Heart right ventricle (tissue), 16 donors: ENCODE results near the gene VWA7. TPM values are rescaled to one million over a fixed set of nuclear protein-coding genes. Genes with fewer than 3 reads are reported as not detected.

Source experiments
- ATAC-seq, 8 donors: fragments of 200-7000 bp; cut with Tn5 transposase; one replicate each; pipeline ENCODE4 v1.9.1; 2020; ENCODE audit warnings: mild to moderate bottlenecking in 8 of 8, moderate library complexity in 8 of 8, moderate number of reproducible peaks in 1 of 8
- DNase-seq, 2 donors: peaks; one replicate each; pipeline ENCODE4 v3.0.0-alpha.2; 2020
- H3K27ac ChIP-seq, 10 donors: fragments of 200-600 bp; sonication (generic) in 2 of 10; one replicate each; pipeline versions ENCODE4 v1.5.0 to v1.8.0; 2020 to 2022; ENCODE audit warnings: mild to moderate bottlenecking in 3 of 10
- H3K27me3 ChIP-seq, 7 donors: fragments of 200-600 bp; one replicate each; pipeline ENCODE4 v1.8.0; 2021 to 2022; ENCODE audit warnings: mild to moderate bottlenecking in 2 of 7
- H3K36me3 ChIP-seq, 9 donors: fragments of 200-600 bp; sonication (generic) in 1 of 9; one replicate each; pipeline versions ENCODE4 v1.5.0 to v1.8.0; 2020 to 2022; ENCODE audit warnings: mild to moderate bottlenecking in 2 of 9
- H3K4me1 ChIP-seq, 9 donors: fragments of 200-600 bp; sonication (generic) in 1 of 9; one replicate each; pipeline versions ENCODE4 v1.5.0 to v1.8.0; 2020 to 2022; ENCODE audit warnings: mild to moderate bottlenecking in 4 of 9
- H3K4me3 ChIP-seq, 10 donors: fragments of 200-600 bp; sonication (generic) in 2 of 10; one replicate each; pipeline versions ENCODE4 v1.5.0 to v1.8.0; 2020 to 2022; ENCODE audit warnings: mild to moderate bottlenecking in 7 of 10, moderate library complexity in 2 of 10
- H3K9me3 ChIP-seq, 11 donors: fragments of 200-600 bp in 10 of 11; sonication (generic) in 2 of 11; one replicate each; pipeline versions ENCODE4 v1.5.0 to v1.8.0; 2013 to 2022; ENCODE audit warnings: mild to moderate bottlenecking in 2 of 11, control low read depth in 1 of 11, moderate library complexity in 1 of 11
- CTCF ChIP-seq, 9 donors: fragments of 200-600 bp; sonication (generic) in 2 of 9; IDR thresholded peaks; one replicate each; pipeline versions ENCODE4 v1.5.0 to v1.8.0; 2021 to 2022; ENCODE audit warnings: antibody characterized with exemption in 9 of 9, mild to moderate bottlenecking in 5 of 9, moderate library complexity in 1 of 9
- WGBS, 2 donors: extraction: QIAGEN DNeasy Blood & Tissue Kit; methylation state at CpG; one replicate each; pipeline ENCODE4 v1.1.7; 2013; ENCODE audit warnings: inconsistent platforms in 1 of 2; 5-methylcytosine and 5-hydroxymethylcytosine counted together
- intact Hi-C, 10 donors: fragments of 100-400 bp; cut with DNase I; formaldehyde crosslinking; loops; one replicate each; pipeline versions ENCODE4 v1.11.1 to v1.14.2; 2022
- polyA plus RNA-seq, 2 donors: library from polyadenylated mRNA; stranded (reverse); fragments of 200-250 nt; gene quantifications; one replicate each; pipeline ENCODE4 v1.2.3, GENCODE V29; 2013
- total RNA-seq, 10 donors: library from RNA; stranded (reverse); fragmentation: NEBNext Ultra II Directional in 3 of 10; extraction: Animal tissue kit (Norgen Biotek cat#: 25700) in 3 of 10; gene quantifications; one replicate each; pipeline versions ENCODE4 v1.2.1 to v1.2.4, GENCODE V29; 2021 to 2023
- donor health status: Arrhythmogenic right ventricular cardiomyopathy.
- donor health status: ischemic (EF 13 %, LVEDD 7.1; RV severe dilation, severe dysfunction).
- donor health status: healthy with polysubstance abuse.
- donor health status: DM: no; HTN: yes; CAD: no.
- donor health status: DM: no; HTN: no; CAD: no.
- donor health status: ischemic (EF 25% LVEDD 6.9; RV normal size, moderate dysfunction).
- donor health status: ischemic (EF 25% LVEDD 5.7; RV mildly dilated, moderate dysfunction).
- donor health status: healthy.
- donor health status: DM: yes; HTN: yes; CAD: no.
- donor health status: Ischemic cardiomyopathy.
- donor health status: ischemic (EF 35%, LVEDD 5.7; RV mildly dilated, moderate dysfunction).
- donor health status: nonischemic (EF 11% LVEDD 7.7; RV severe dilation, severe dysfunction).
- donor health status: DM: yes; HTN: yes; CAD: no.
- donor health status: PGD.
- donor health status: ischemic (EF 29% LVEDD 5.4; RV normal size, mild dysfunction).
- donor health status: nonischemic (EF 23%, LVEDD 6.1; RV moderate dilation, normal function).

Gene VWA7
- total and polyA plus RNA-seq, 12 donors = 2.2 to 28.3 (median 17.3) TPM

DNA sequence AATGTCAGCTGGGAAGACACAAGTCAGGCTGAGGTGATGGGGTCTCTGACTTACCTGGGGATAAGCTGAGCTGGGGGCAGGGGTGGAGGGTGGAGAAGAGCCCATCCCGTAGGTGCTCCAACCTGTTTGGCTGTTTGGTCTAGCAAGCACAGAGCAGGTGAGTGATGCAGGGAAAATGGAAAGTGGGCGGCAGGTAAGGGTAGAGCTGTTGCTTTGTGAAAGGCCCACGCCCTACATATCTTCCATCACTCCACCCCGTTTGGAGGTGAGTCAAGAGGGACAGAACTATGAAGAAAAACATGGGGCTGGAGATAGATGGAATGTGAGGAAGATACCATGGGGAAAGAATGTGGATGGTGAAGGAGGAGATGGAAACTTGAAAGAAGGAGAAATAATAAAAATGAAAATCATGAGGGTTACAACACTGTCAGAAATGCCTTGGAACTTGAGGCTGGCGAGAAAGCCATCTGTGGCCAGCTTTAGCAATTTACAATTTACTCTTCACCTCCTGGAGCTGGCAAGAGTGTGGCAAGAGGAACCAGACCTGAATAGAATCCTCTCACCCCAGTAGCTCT lies 56.8 kb downstream of the VWA7 start:
- ATAC-seq = no peak
- WGBS, 2 donors = 86 to 89% methylated on average over 5 of the region's 5 CpGs
- H3K4me3 ChIP-seq = no peak overlapping the region
- peaks cover 0 to 5% (median 0%) of the 10 kb centered on the region in 9 donors for H3K36me3 ChIP-seq
- no peak for TF ChIP-seq CTCF (IDR thresholded peaks at IDR 0.05)
- H3K27me3 ChIP-seq = no peaks in the 10 kb centered on the region
- intact Hi-C loops = no loop called here
- peaks cover 0 to 8% (median 0%) of the 10 kb centered on the region in 9 donors for H3K4me1 ChIP-seq
- no peak for DNase-seq
- H3K9me3 ChIP-seq = no peaks in the 10 kb centered on the region
- no peak overlapping the region for H3K27ac ChIP-seq

GRCh38 chr6:31719001-31719400 lies 58.1 kb downstream of the VWA7 start:
- WGBS, 2 donors = 85 to 92% methylated on average over 6 of the region's 6 CpGs
- ATAC-seq = no peak
- Histone ChIP-seq H3K4me1 (peaks cover 0 to 6% (median 0%) of the 10 kb centered on the region in 9 donors), H3K9me3 (no peaks in the 10 kb centered on the region), H3K36me3 (no peaks in the 10 kb centered on the region), H3K27me3 (no peaks in the 10 kb centered on the region), H3K4me3 (no peak overlapping the region), H3K27ac (no peak overlapping the region)
- TF ChIP-seq CTCF (IDR thresholded peaks at IDR 0.05) = no peak
- DNase-seq = no peak
- intact Hi-C loops = no loop called here

- no peak overlapping the region for H3K4me3 ChIP-seq
- H3K27ac ChIP-seq = no peak overlapping the region
- intact Hi-C loops = no loop called here
- H3K9me3 ChIP-seq = no peaks in the 10 kb centered on the region
- no peaks in the 10 kb centered on the region for H3K27me3 ChIP-seq
- no peak for TF ChIP-seq CTCF (IDR thresholded peaks at IDR 0.05)
- ATAC-seq (no peak), DNase-seq (no peak)
- WGBS, 2 donors = 88 to 94% methylated on average over 1 of the region's 1 CpG
- H3K4me1 ChIP-seq = no peaks in the 10 kb centered on the region
- no peaks in the 10 kb centered on the region for H3K36me3 ChIP-seq
Measured at GRCh38 chr6:31718265-31718664, 58.9 kb downstream of the VWA7 start.

- Histone ChIP-seq H3K27ac (no peak overlapping the region), H3K4me1 (no peaks in the 10 kb centered on the region), H3K36me3 (no peaks in the 10 kb centered on the region), H3K27me3 (no peaks in the 10 kb centered on the region), H3K4me3 (no peak overlapping the region), H3K9me3 (no peaks in the 10 kb centered on the region)
- no peak for ATAC-seq
- DNase-seq = no peak
- intact Hi-C loops = no loop called here
- no peak for TF ChIP-seq CTCF (IDR thresholded peaks at IDR 0.05)
- WGBS, 2 donors = 67 to 70% methylated on average over 10 of the region's 10 CpGs
Measured at GRCh38 chr6:31717499-31718222, 59.5 kb downstream of the VWA7 start.

Other genes starting within 250 kb of the VWA7 start
Only the 30 nearest of the 43 such genes appear.
- gene AIF1, start 162.1 kb downstream of the VWA7 start, total RNA-seq = 10 to 100 TPM in 3 of 10 donors, 1 to 10 TPM in 7; 2.8 to 62.1 (median 6.2) TPM
- gene AIF1, start 162.1 kb downstream of the VWA7 start, polyA plus RNA-seq = 10 to 100 TPM; 18.2 to 20.2 TPM
- gene PRRC2A, start 156.6 kb downstream of the VWA7 start, total RNA-seq = 100 to 1,000 TPM in 4 of 10 donors, 10 to 100 TPM in 6; 83.9 to 105 (median 98.9) TPM
- gene PRRC2A, start 156.6 kb downstream of the VWA7 start, polyA plus RNA-seq = 100 to 1,000 TPM in 1 of 2 donors, 10 to 100 TPM in 1; 93.4 to 179 TPM
- gene BAG6, start 124.7 kb downstream of the VWA7 start, total RNA-seq = 100 to 1,000 TPM; 262 to 347 (median 300) TPM
- gene BAG6, start 124.7 kb downstream of the VWA7 start, polyA plus RNA-seq = 100 to 1,000 TPM; 311 to 522 TPM
- 1 to 10 TPM; 1.8 to 3.9 (median 2.5) TPM for gene APOM, start 121.4 kb downstream of the VWA7 start, total RNA-seq
- 1 to 10 TPM; 3.2 to 7.4 TPM for gene APOM, start 121.4 kb downstream of the VWA7 start, polyA plus RNA-seq
- gene C6orf47, start 116.5 kb downstream of the VWA7 start, total RNA-seq = 10 to 100 TPM; 15.9 to 23.3 (median 18.0) TPM
- gene C6orf47, start 116.5 kb downstream of the VWA7 start, polyA plus RNA-seq = 10 to 100 TPM; 18.5 to 22.2 TPM
- gene GPANK1, start 112.3 kb downstream of the VWA7 start, total RNA-seq = 10 to 100 TPM; 14.5 to 23.8 (median 18.3) TPM
- 10 to 100 TPM; 15.4 to 17.8 TPM for gene GPANK1, start 112.3 kb downstream of the VWA7 start, polyA plus RNA-seq
- 100 to 1,000 TPM; 101 to 153 (median 115) TPM for gene CSNK2B, start 111.2 kb downstream of the VWA7 start, total RNA-seq
- gene CSNK2B, start 111.2 kb downstream of the VWA7 start, polyA plus RNA-seq = 100 to 1,000 TPM; 109 to 199 TPM
- 1 to 10 TPM; 2.4 to 6.7 (median 3.8) TPM for gene LY6G5B, start 107.4 kb downstream of the VWA7 start, total RNA-seq
- gene LY6G5B, start 107.4 kb downstream of the VWA7 start, polyA plus RNA-seq = 1 to 10 TPM; 3.6 to 7.3 TPM
- 1 to 10 TPM; 1.2 to 3.5 (median 1.9) TPM for gene LY6G5C, start 96.3 kb downstream of the VWA7 start, total RNA-seq
- 1 to 10 TPM; 2.0 to 2.6 TPM for gene LY6G5C, start 96.3 kb downstream of the VWA7 start, polyA plus RNA-seq
- gene ABHD16A, start 74.0 kb downstream of the VWA7 start, total RNA-seq = 10 to 100 TPM; 24.3 to 40.3 (median 28.7) TPM
- gene ABHD16A, start 74.0 kb downstream of the VWA7 start, polyA plus RNA-seq = 10 to 100 TPM; 28.0 to 45.2 TPM
- gene LY6G6F, start 70.5 kb downstream of the VWA7 start, total RNA-seq = not detected
- not detected for gene LY6G6F, start 70.5 kb downstream of the VWA7 start, polyA plus RNA-seq
- not detected for gene LY6G6D, start 62.0 kb downstream of the VWA7 start, total RNA-seq
- not detected for gene LY6G6D, start 62.0 kb downstream of the VWA7 start, polyA plus RNA-seq
- not detected for gene LY6G6C, start 55.6 kb downstream of the VWA7 start, total RNA-seq
- not detected for gene LY6G6C, start 55.6 kb downstream of the VWA7 start, polyA plus RNA-seq
- gene MPIG6B, start 54.0 kb downstream of the VWA7 start, total RNA-seq = under 1 TPM in 7 of 10 donors, not detected in 3; 0.11 to 0.97 (median 0.27) TPM
- gene MPIG6B, start 54.0 kb downstream of the VWA7 start, polyA plus RNA-seq = under 1 TPM; 0.13 to 0.37 TPM
- 10 to 100 TPM; 35.2 to 61.6 (median 51.5) TPM for gene DDAH2, start 48.0 kb downstream of the VWA7 start, total RNA-seq
- gene DDAH2, start 48.0 kb downstream of the VWA7 start, polyA plus RNA-seq = 100 to 1,000 TPM in 1 of 2 donors, 10 to 100 TPM in 1; 96.4 to 117 TPM
- 100 to 1,000 TPM in 2 of 10 donors, 10 to 100 TPM in 8; 64.5 to 219 (median 87.9) TPM for gene CLIC1, start 40.8 kb downstream of the VWA7 start, total RNA-seq
- 100 to 1,000 TPM in 1 of 2 donors, 10 to 100 TPM in 1; 51.1 to 400 TPM for gene CLIC1, start 40.8 kb downstream of the VWA7 start, polyA plus RNA-seq
- gene MSH5, start 37.3 kb downstream of the VWA7 start, total RNA-seq = 1 to 10 TPM in 8 of 10 donors, under 1 TPM in 2; 0.89 to 4.3 (median 2.6) TPM
- gene MSH5, start 37.3 kb downstream of the VWA7 start, polyA plus RNA-seq = 1 to 10 TPM in 1 of 2 donors, under 1 TPM in 1; 0.97 to 6.1 TPM
- gene SAPCD1, start 14.7 kb downstream of the VWA7 start, total RNA-seq = 1 to 10 TPM in 1 of 10 donors, under 1 TPM in 6, not detected in 3; 0.52 to 1.2 (median 0.72) TPM
- gene SAPCD1, start 14.7 kb downstream of the VWA7 start, polyA plus RNA-seq = 1 to 10 TPM in 1 of 2 donors, under 1 TPM in 1; 0.36 to 1.9 TPM
- gene VARS1, start 18.4 kb upstream of the VWA7 start, total RNA-seq = 10 to 100 TPM; 22.4 to 43.4 (median 29.5) TPM
- 10 to 100 TPM; 26.5 to 44.0 TPM for gene VARS1, start 18.4 kb upstream of the VWA7 start, polyA plus RNA-seq
- 10 to 100 TPM; 18.9 to 27.6 (median 23.0) TPM for gene LSM2, start 29.6 kb upstream of the VWA7 start, total RNA-seq
- 10 to 100 TPM; 17.5 to 52.0 TPM for gene LSM2, start 29.6 kb upstream of the VWA7 start, polyA plus RNA-seq
- 1 to 10 TPM; 1.1 to 2.9 (median 1.9) TPM for gene HSPA1L, start 38.0 kb upstream of the VWA7 start, total RNA-seq
- 1 to 10 TPM in 1 of 2 donors, under 1 TPM in 1; 0.80 to 1.4 TPM for gene HSPA1L, start 38.0 kb upstream of the VWA7 start, polyA plus RNA-seq
- gene HSPA1A, start 38.2 kb upstream of the VWA7 start, total RNA-seq = 100 to 1,000 TPM; 202 to 679 (median 259) TPM
- 100 to 1,000 TPM; 113 to 166 TPM for gene HSPA1A, start 38.2 kb upstream of the VWA7 start, polyA plus RNA-seq
- 100 to 1,000 TPM; 126 to 258 (median 169) TPM for gene HSPA1B, start 50.4 kb upstream of the VWA7 start, total RNA-seq
- 100 to 1,000 TPM in 1 of 2 donors, 10 to 100 TPM in 1; 16.9 to 122 TPM for gene HSPA1B, start 50.4 kb upstream of the VWA7 start, polyA plus RNA-seq
- 10 to 100 TPM; 18.1 to 32.4 (median 22.3) TPM for gene NEU1, start 85.5 kb upstream of the VWA7 start, total RNA-seq
- 10 to 100 TPM; 15.7 to 48.0 TPM for gene NEU1, start 85.5 kb upstream of the VWA7 start, polyA plus RNA-seq
- under 1 TPM in 2 of 10 donors, not detected in 8; 0.14 to 0.24 TPM for gene SLC44A4, start 101.7 kb upstream of the VWA7 start, total RNA-seq
- under 1 TPM in 1 of 2 donors, not detected in 1; 0.03 TPM for gene SLC44A4, start 101.7 kb upstream of the VWA7 start, polyA plus RNA-seq
- 10 to 100 TPM in 9 of 10 donors, 1 to 10 TPM in 1; 6.4 to 18.7 (median 14.2) TPM for gene EHMT2, start 120.4 kb upstream of the VWA7 start, total RNA-seq
- 10 to 100 TPM; 13.2 to 21.7 TPM for gene EHMT2, start 120.4 kb upstream of the VWA7 start, polyA plus RNA-seq
- gene ZBTB12, start 124.8 kb upstream of the VWA7 start, total RNA-seq = 1 to 10 TPM; 1.5 to 4.9 (median 2.8) TPM
- gene ZBTB12, start 124.8 kb upstream of the VWA7 start, polyA plus RNA-seq = 1 to 10 TPM; 2.0 TPM
- gene C2, start 150.4 kb upstream of the VWA7 start, total RNA-seq = 10 to 100 TPM in 2 of 10 donors, 1 to 10 TPM in 8; 2.0 to 63.0 (median 4.2) TPM
- 1 to 10 TPM; 1.1 to 1.7 TPM for gene C2, start 150.4 kb upstream of the VWA7 start, polyA plus RNA-seq
- gene CFB, start 168.8 kb upstream of the VWA7 start, total RNA-seq = 10 to 100 TPM in 1 of 10 donors, 1 to 10 TPM in 9; 2.8 to 24.4 (median 4.7) TPM
- 10 to 100 TPM in 1 of 2 donors, 1 to 10 TPM in 1; 6.6 to 15.8 TPM for gene CFB, start 168.8 kb upstream of the VWA7 start, polyA plus RNA-seq
- gene NELFE, start 181.6 kb upstream of the VWA7 start, total RNA-seq = 10 to 100 TPM; 38.2 to 52.8 (median 45.7) TPM
- 10 to 100 TPM; 36.5 to 70.4 TPM for gene NELFE, start 181.6 kb upstream of the VWA7 start, polyA plus RNA-seq